IMR-90 (cell line): ENCODE measurements around the gene MYEOV. TPM values are rescaled to one million over a fixed set of nuclear protein-coding genes. Genes with fewer than 3 reads are reported as not detected.

Experiments used
- ATAC-seq: fragments of 200-7000 bp; cut with Tn5 transposase; 2 replicates; pipeline ENCODE4 v1.9.1; 2020; ENCODE audit warnings: low read depth, mild to moderate bottlenecking, moderate library complexity
- BruUV-seq: library from RNA; stranded (reverse); fragments of 400-500 nt; replicated peaks from 2 replicates; lab custom pipeline; 2021; lab: Mats Ljungman, UMichigan
- CTCF ChIA-PET: fragments of 300-600 bp; formaldehyde crosslinking; extraction: SDS; loops from one replicate; lab custom pipeline; 2021; ENCODE audit warnings: antibody characterized with exemption; lab: Yijun Ruan, JAX
- POLR2A ChIA-PET: fragments of 300-600 bp; sonication (Branson Sonifier 250); formaldehyde crosslinking; loops from one replicate; lab custom pipeline; 2022; ENCODE audit warnings: antibody characterized with exemption; ENCODE audit not compliant: unreplicated experiment; lab: Charles Lee
- DNase-seq: peaks from one replicate; pipeline ENCODE4 v3.0.0; 2013
- H2AFZ ChIP-seq: replicated peaks from 2 replicates; pipeline ENCODE3; 2013; ENCODE audit warnings: low read length, mild to moderate bottlenecking; ENCODE audit not compliant: poor library complexity
- H2AK5ac ChIP-seq: 2 replicates; pipeline ENCODE4 v1.6.1; 2013; ENCODE audit warnings: low read depth, low read length, inconsistent platforms
- H2AK9ac ChIP-seq: replicated peaks from 2 replicates; pipeline ENCODE3; 2013; ENCODE audit warnings: mild to moderate bottlenecking, low read depth, low read length, moderate library complexity; ENCODE audit not compliant: poor library complexity
- H2BK120ac ChIP-seq: 2 replicates; pipeline ENCODE4 v1.6.1; 2013; ENCODE audit warnings: low read depth, low read length, inconsistent platforms
- H2BK15ac ChIP-seq: 3 replicates; pipeline ENCODE4 v1.6.1; 2013; ENCODE audit warnings: low read depth, low read length, inconsistent platforms
- H2BK20ac ChIP-seq: 2 replicates; pipeline ENCODE4 v1.6.1; 2013; ENCODE audit warnings: low read depth, mild to moderate bottlenecking, inconsistent platforms, low read length, moderate library complexity
- H2BK5ac ChIP-seq: 2 replicates; pipeline ENCODE4 v1.6.1; 2013; ENCODE audit warnings: mild to moderate bottlenecking, low read depth, low read length, inconsistent platforms; ENCODE audit not compliant: poor library complexity, severe bottlenecking
- H3K14ac ChIP-seq: replicated peaks from 2 replicates; pipeline ENCODE4 v1.6.1; 2013; ENCODE audit warnings: low read depth, low read length, inconsistent platforms
- H3K18ac ChIP-seq: 2 replicates; pipeline ENCODE4 v1.6.1; 2013; ENCODE audit warnings: low read depth, low read length, control low read depth
- H3K23ac ChIP-seq: 2 replicates; pipeline ENCODE4 v1.6.1; 2013; ENCODE audit warnings: low read depth, low read length, inconsistent platforms
- H3K27ac ChIP-seq: 2 replicates; pipeline ENCODE4 v1.5.1; 2013; ENCODE audit warnings: mild to moderate bottlenecking, control low read depth, low read length; ENCODE audit not compliant: insufficient read depth
- H3K27me3 ChIP-seq: 2 replicates; pipeline ENCODE4 v1.6.1; 2013; ENCODE audit warnings: low read length; ENCODE audit not compliant: control insufficient read depth, insufficient read depth
- H3K36me3 ChIP-seq: 2 replicates; pipeline ENCODE4 v1.6.1; 2013; ENCODE audit warnings: low read length, mixed read lengths; ENCODE audit not compliant: control insufficient read depth, insufficient read depth
- H3K4ac ChIP-seq: 2 replicates; pipeline ENCODE4 v1.6.1; 2013; ENCODE audit warnings: low read depth, low read length, inconsistent platforms
- H3K4me1 ChIP-seq: 2 replicates; pipeline ENCODE4 v1.6.1; 2013; ENCODE audit warnings: low read length, mixed read lengths; ENCODE audit not compliant: control insufficient read depth, insufficient read depth
- H3K4me2 ChIP-seq: 2 replicates; pipeline ENCODE4 v1.6.1; 2013; ENCODE audit warnings: low read depth, mild to moderate bottlenecking, control low read depth, low read length, moderate library complexity
- H3K4me3 ChIP-seq: 2 replicates; pipeline ENCODE4 v1.5.1; 2013; ENCODE audit warnings: low read depth, mild to moderate bottlenecking, control low read depth, low read length, moderate library complexity; ENCODE audit not compliant: insufficient read depth
- H3K56ac ChIP-seq: 2 replicates; pipeline ENCODE4 v1.6.1; 2013; ENCODE audit warnings: low read length, inconsistent platforms; ENCODE audit not compliant: insufficient read depth; ENCODE audit errors: extremely low read depth
- H3K79me1 ChIP-seq, 2 experiments: 2 replicates each; pipeline ENCODE4 v1.6.1; 2013; ENCODE audit warnings: low read length in 2 of 2, inconsistent platforms in 1 of 2, low read depth in 1 of 2
- H3K9ac ChIP-seq: 2 replicates; pipeline ENCODE4 v1.6.1; 2013; ENCODE audit warnings: low read depth, low read length, control low read depth
- H3K9me1 ChIP-seq: 2 replicates; pipeline ENCODE4 v1.6.1; 2013; ENCODE audit warnings: low read length, inconsistent platforms; ENCODE audit not compliant: insufficient read depth
- H3K9me3 ChIP-seq: 2 replicates; pipeline ENCODE4 v1.6.1; 2013; ENCODE audit warnings: low read length; ENCODE audit not compliant: control insufficient read depth, insufficient read depth
- H4K20me1 ChIP-seq: 2 replicates; pipeline ENCODE4 v1.6.1; 2013; ENCODE audit warnings: low read length, inconsistent platforms; ENCODE audit not compliant: insufficient read depth
- H4K5ac ChIP-seq: 2 replicates; pipeline ENCODE4 v1.6.1; 2013; ENCODE audit warnings: mild to moderate bottlenecking, low read depth, low read length, control low read depth
- H4K8ac ChIP-seq, 2 experiments: 2 replicates each; pipeline ENCODE4 v1.6.1; 2013; ENCODE audit warnings: low read depth in 2 of 2, low read length in 2 of 2, control low read depth in 1 of 2, inconsistent platforms in 1 of 2
- H4K91ac ChIP-seq: 2 replicates; pipeline ENCODE4 v1.6.1; 2013; ENCODE audit warnings: low read depth, low read length, inconsistent platforms; ENCODE audit not compliant: insufficient read depth
- FOS ChIP-seq: fragments of 150-350 bp; IDR thresholded peaks from 2 replicates; pipeline ENCODE4 v1.6.1; 2016; ENCODE audit warnings: low read depth, low read length
- MXI1 ChIP-seq: IDR thresholded peaks from 2 replicates; pipeline ENCODE4 v1.6.1; 2012; ENCODE audit warnings: low read depth, mild to moderate bottlenecking, low read length, moderate library complexity, borderline replicate concordance
- WGBS, 2 experiments: methylation state at CpG; one replicate each; pipeline versions ENCODE4 v1.1.5 to v1.1.7; 2013; ENCODE audit warnings: missing lambda C conversion rate in 2 of 2; ENCODE audit not compliant: insufficient read length in 1 of 2; ENCODE audit errors: extremely low coverage in 2 of 2; 5-methylcytosine and 5-hydroxymethylcytosine counted together
- dilution Hi-C: fragments of 300-500 bp; cut with HindIII; formaldehyde crosslinking; loops from one replicate; pipeline ENCODE4 v1.14.3; 2018; ENCODE audit warnings: low sequenced_read_pairs; ENCODE audit not compliant: unreplicated experiment
- in situ Hi-C: fragments of 300-500 bp; cut with MboI; formaldehyde crosslinking; loops from 3 replicates; pipeline ENCODE4 v1.14.3; 2019; ENCODE audit warnings: low sequenced_read_pairs, inconsistent platforms, mixed read lengths
- intact Hi-C: fragments of 100-400 bp; cut with micrococcal nuclease; formaldehyde crosslinking; loops from 2 replicates; pipeline ENCODE4 v1.10.0; 2022
- polyA plus RNA-seq, 3 experiments: library from polyadenylated mRNA; depleted of rRNA; stranded (reverse); fragments of >200 nt; gene quantifications; 2 replicates each; pipeline ENCODE4 v1.2.3, GENCODE V29; 2012; ENCODE audit warnings: low replicate concordance in 1 of 3
- total RNA-seq: library from RNA; depleted of rRNA; stranded (reverse); fragments of >200 nt; gene quantifications from 2 replicates; pipeline ENCODE4 v1.2.3, GENCODE V29; 2012

Gene MYEOV
- total and polyA plus RNA-seq, 2 of the 4 experiments (the other 2 are of a cell fraction): 5.8 to 6.8 TPM

- ChIA-PET CTCF (no interaction called here), POLR2A (no interaction called here)
- Histone ChIP-seq H4K5ac (peak overlapping the region; percentile 75; the same call in 1 of the 2 replicates), H3K79me1 (peaks cover 20 to 71% of the 10 kb centered on the region in 2 experiments; a peak in 3 of 4 replicates), H2AK5ac (peak overlapping the region; percentile 94), H2BK15ac (peak overlapping the region; percentile 72), H2BK120ac (peak overlapping the region; percentile 100), H3K14ac (peak overlapping the region; percentile 80), H2BK20ac (peak overlapping the region; percentile 92), H3K9me3 (no peaks in the 10 kb centered on the region), H2AFZ (no peak overlapping the region), H3K56ac (no peak overlapping the region; the same call in 1 of the 2 replicates), H3K36me3 (no peaks in the 10 kb centered on the region), H3K27ac (0 out of 2 replicates have a peak overlapping the region, but pooled peaks have one; percentile 9), H3K27me3 (no peaks in the 10 kb centered on the region), H3K4me1 (peaks cover 24% of the 10 kb centered on the region), H3K9me1 (peaks cover 43% of the 10 kb centered on the region), H4K20me1 (no peaks in the 10 kb centered on the region), H3K4me2 (peak overlapping the region; percentile 22; the same call in 1 of the 2 replicates), H3K18ac (peak overlapping the region; percentile 74; the same call in 1 of the 2 replicates), H3K4ac (peak overlapping the region; percentile 91), H3K9ac (no peak overlapping the region), H4K91ac (peak overlapping the region; percentile 55), H2AK9ac (peak overlapping the region; percentile 6), H3K4me3 (no peak overlapping the region), H4K8ac (peak overlapping the region in 1 of 2 experiments; percentile 81; a peak in 2 of 4 replicates), H3K23ac (peak overlapping the region; percentile 87), H2BK5ac (peak overlapping the region; percentile 64)
- WGBS, 2 experiments: 49% methylated on average over 2 of the region's 2 CpGs; no CpG with 5 or more reads in 1 of the 2 experiments
- dilution Hi-C loops: no loop called here
- ATAC-seq: no peak
- TF ChIP-seq FOS (0 out of 2 replicates have a peak, but pooled peaks have one; percentile 39), MXI1 (no peak)
- no TSS peak for BruUV-seq
- intact Hi-C loops: no loop called here
- DNase-seq: peak; percentile 47
- in situ Hi-C loops: no loop called here
Observed at GRCh38 chr11:69317401-69318092, 23.6 kb downstream of the MYEOV start.
